OCI-LY7 (cell line): ENCODE data around the gene KIF12.

ENCODE experiments used
- EZH2phosphoT487 ChIP-seq: fragments of 200-600 bp; sonication (generic); IDR thresholded peaks from 2 replicates; pipeline ENCODE4 v1.6.1; 2018; ENCODE audit warnings: low read depth, borderline replicate concordance, mild to moderate bottlenecking, mixed run types, antibody characterized with exemption, low read length, moderate library complexity, mixed read lengths
- TF ChIP-seq, protein P1 (sequence below): fragments of 200-600 bp; sonication (generic); conservative IDR thresholded peaks from 2 replicates; pipeline ENCODE4 v1.5.1; 2014; ENCODE audit warnings: mild to moderate bottlenecking, antibody characterized with exemption, low read length, moderate library complexity, mixed read lengths

DNA sequence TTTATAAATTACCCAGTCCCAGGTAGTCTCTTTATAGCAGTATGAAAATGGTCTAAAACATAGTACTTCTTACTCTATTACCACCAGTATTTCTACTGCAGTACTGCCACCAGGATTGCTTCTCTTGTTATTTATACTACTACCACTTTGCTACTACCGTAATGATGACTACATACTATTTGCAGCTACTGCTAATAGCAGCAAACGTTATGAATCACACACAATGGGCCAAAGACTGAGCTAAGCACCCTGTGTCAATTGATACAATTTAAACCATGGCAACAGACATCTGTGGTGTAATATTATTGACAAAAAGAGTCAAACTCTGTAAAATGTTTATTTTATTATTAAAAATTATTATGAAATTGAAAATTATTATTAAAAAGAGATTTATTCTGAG lies 15.3 kb upstream of the KIF12 start:
- TF ChIP-seq, protein P1, sequence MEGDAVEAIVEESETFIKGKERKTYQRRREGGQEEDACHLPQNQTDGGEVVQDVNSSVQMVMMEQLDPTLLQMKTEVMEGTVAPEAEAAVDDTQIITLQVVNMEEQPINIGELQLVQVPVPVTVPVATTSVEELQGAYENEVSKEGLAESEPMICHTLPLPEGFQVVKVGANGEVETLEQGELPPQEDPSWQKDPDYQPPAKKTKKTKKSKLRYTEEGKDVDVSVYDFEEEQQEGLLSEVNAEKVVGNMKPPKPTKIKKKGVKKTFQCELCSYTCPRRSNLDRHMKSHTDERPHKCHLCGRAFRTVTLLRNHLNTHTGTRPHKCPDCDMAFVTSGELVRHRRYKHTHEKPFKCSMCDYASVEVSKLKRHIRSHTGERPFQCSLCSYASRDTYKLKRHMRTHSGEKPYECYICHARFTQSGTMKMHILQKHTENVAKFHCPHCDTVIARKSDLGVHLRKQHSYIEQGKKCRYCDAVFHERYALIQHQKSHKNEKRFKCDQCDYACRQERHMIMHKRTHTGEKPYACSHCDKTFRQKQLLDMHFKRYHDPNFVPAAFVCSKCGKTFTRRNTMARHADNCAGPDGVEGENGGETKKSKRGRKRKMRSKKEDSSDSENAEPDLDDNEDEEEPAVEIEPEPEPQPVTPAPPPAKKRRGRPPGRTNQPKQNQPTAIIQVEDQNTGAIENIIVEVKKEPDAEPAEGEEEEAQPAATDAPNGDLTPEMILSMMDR: no peak
- TF ChIP-seq EZH2phosphoT487: no peak
